Thymus (tissue), 14 donors: ENCODE results near the gene HNRNPC. TPM values are rescaled to one million over a fixed set of nuclear protein-coding genes. Genes with fewer than 3 reads are reported as not detected.

Source experiments
- DNase-seq, 9 donors: peaks; one replicate each; pipeline ENCODE4 v3.0.0-alpha.2; 2013; ENCODE audit warnings: low spot score in 9 of 9, low read depth in 6 of 9, missing footprints in 1 of 9
- H3K27ac ChIP-seq, 2 donors: one replicate each; pipeline ENCODE4 v1.5.1; 2013; ENCODE audit warnings: control low read depth in 1 of 2, low read depth in 1 of 2, low read length in 1 of 2, mild to moderate bottlenecking in 1 of 2, moderate library complexity in 1 of 2
- H3K27me3 ChIP-seq, 2 donors: one replicate each; pipeline ENCODE4 v1.5.1; 2013; ENCODE audit warnings: low read length in 1 of 2; ENCODE audit not compliant: control insufficient read depth in 2 of 2, insufficient read depth in 1 of 2
- H3K36me3 ChIP-seq, 2 donors: one replicate each; pipeline ENCODE4 v1.5.1; 2013; ENCODE audit warnings: low read length in 1 of 2, mild to moderate bottlenecking in 1 of 2, moderate library complexity in 1 of 2; ENCODE audit not compliant: control insufficient read depth in 2 of 2, insufficient read depth in 2 of 2
- H3K4me1 ChIP-seq, 2 donors: one replicate each; pipeline ENCODE4 v1.5.1; 2013; ENCODE audit warnings: low read length in 2 of 2; ENCODE audit not compliant: control insufficient read depth in 2 of 2, insufficient read depth in 2 of 2
- H3K4me3 ChIP-seq, 2 donors: one replicate each; pipeline ENCODE4 v1.5.1; 2013; ENCODE audit warnings: low read length in 2 of 2, control low read depth in 1 of 2, mild to moderate bottlenecking in 1 of 2
- H3K9me3 ChIP-seq, 2 donors: one replicate each; pipeline ENCODE4 v1.5.1; 2013; ENCODE audit warnings: low read length in 1 of 2, mild to moderate bottlenecking in 1 of 2; ENCODE audit not compliant: control insufficient read depth in 2 of 2, insufficient read depth in 1 of 2
- WGBS: extraction: QIAGEN DNeasy Blood & Tissue Kit; methylation state at CpG from one replicate; pipeline ENCODE4 v1.1.7; 2013; 5-methylcytosine and 5-hydroxymethylcytosine counted together
- long read RNA-seq, 10 donors: transcript quantifications; one replicate each; lab custom pipeline, GENCODE V29; 2026
- polyA plus RNA-seq: library from polyadenylated mRNA; stranded (reverse); fragments of 200-250 nt; gene quantifications from one replicate; pipeline ENCODE4 v1.2.3, GENCODE V29; 2013
- total RNA-seq: library from RNA; stranded (reverse); fragments of 120-200 nt; gene quantifications from one replicate; pipeline ENCODE4 v1.2.4, GENCODE V29; 2013
- donor health status: healthy.

HNRNPC gene
- total RNA-seq (968 TPM), polyA plus RNA-seq (909 TPM)
- long read RNA-seq, donor 1, transcript HNRNPC-205 (9 exons, 1,375 nt): major isoform, 6 of 52 reads
- long read RNA-seq, donor 1, partial matches to known transcripts: 35 of 52 reads
- long read RNA-seq, donor 1, other reads (novel, unspliced or antisense): 5 of 52 reads
- long read RNA-seq, donor 2: 0 reads
- long read RNA-seq, donor 3, full-length matches to known transcripts: 288 of 1,356 reads
- long read RNA-seq, donor 3, partial matches to known transcripts: 903 of 1,356 reads
- long read RNA-seq, donor 3, other reads (novel, unspliced or antisense): 165 of 1,356 reads
- long read RNA-seq, donor 4, full-length matches to known transcripts: 72 of 333 reads
- long read RNA-seq, donor 4, partial matches to known transcripts: 218 of 333 reads
- long read RNA-seq, donor 4, other reads (novel, unspliced or antisense): 43 of 333 reads
- long read RNA-seq, donor 5, full-length matches to known transcripts: 271 of 1,381 reads
- long read RNA-seq, donor 5, partial matches to known transcripts: 887 of 1,381 reads
- long read RNA-seq, donor 5, other reads (novel, unspliced or antisense): 223 of 1,381 reads
- long read RNA-seq, donor 6, full-length matches to known transcripts: 172 of 451 reads
- long read RNA-seq, donor 6, partial matches to known transcripts: 173 of 451 reads
- long read RNA-seq, donor 6, other reads (novel, unspliced or antisense): 106 of 451 reads
- long read RNA-seq, donor 7, full-length matches to known transcripts: 138 of 538 reads
- long read RNA-seq, donor 7, partial matches to known transcripts: 325 of 538 reads
- long read RNA-seq, donor 7, other reads (novel, unspliced or antisense): 75 of 538 reads
- long read RNA-seq, donor 8, transcript HNRNPC-205 (9 exons, 1,375 nt): major isoform, 14 of 114 reads
- long read RNA-seq, donor 8, partial matches to known transcripts: 72 of 114 reads
- long read RNA-seq, donor 8, other reads (novel, unspliced or antisense): 14 of 114 reads
- long read RNA-seq, donor 9, full-length matches to known transcripts: 111 of 335 reads
- long read RNA-seq, donor 9, partial matches to known transcripts: 167 of 335 reads
- long read RNA-seq, donor 9, other reads (novel, unspliced or antisense): 57 of 335 reads
- long read RNA-seq, donor 10, full-length matches to known transcripts: 81 of 404 reads
- long read RNA-seq, donor 10, partial matches to known transcripts: 269 of 404 reads
- long read RNA-seq, donor 10, other reads (novel, unspliced or antisense): 54 of 404 reads

- Histone ChIP-seq H3K27me3 (no peaks in the 10 kb centered on the region), H3K4me1 (peaks cover 16 to 32% of the 10 kb centered on the region in 2 donors), H3K9me3 (peaks cover 0 to 7% of the 10 kb centered on the region in 2 donors), H3K4me3 (peak within 1 kb of the TSS; percentile 83 to 97), H3K27ac (peak within 1 kb of the TSS; percentile 97 to 99), H3K36me3 (peaks cover 5 to 38% of the 10 kb centered on the region in 2 donors)
- DNase-seq: peak; percentile 100
- under 1% methylated on average over 49 of the region's 49 CpGs for WGBS
Observed at GRCh38 chr14:21269252-21270046, at the start of gene HNRNPC. Gene HNRNPC, minus strand, starts transcription at chr14:21269442. Its CDS starts 35,249 bp downstream, at chr14:21234193.

GRCh38 chr14:21317398-21317797, 48.2 kb upstream of the HNRNPC start:
- H3K4me1 ChIP-seq: peaks cover 0 to 2% of the 10 kb centered on the region in 2 donors
- no peak for DNase-seq
- WGBS: 67% methylated on average over 3 of the region's 3 CpGs
- no peak overlapping the region for H3K27ac ChIP-seq
- H3K36me3 ChIP-seq: no peaks in the 10 kb centered on the region
- no peak overlapping the region for H3K4me3 ChIP-seq
- no peaks in the 10 kb centered on the region for H3K9me3 ChIP-seq
- H3K27me3 ChIP-seq: no peaks in the 10 kb centered on the region

GRCh38 chr14:21313512-21313911, 44.3 kb upstream of the HNRNPC start:
- no peak overlapping the region for H3K27ac ChIP-seq
- no peaks in the 10 kb centered on the region for H3K36me3 ChIP-seq
- no peaks in the 10 kb centered on the region for H3K9me3 ChIP-seq
- no peak overlapping the region for H3K4me3 ChIP-seq
- DNase-seq: no peak
- 97% methylated on average over 12 of the region's 12 CpGs for WGBS
- H3K27me3 ChIP-seq: no peaks in the 10 kb centered on the region
- peaks cover 6 to 8% of the 10 kb centered on the region in 2 donors for H3K4me1 ChIP-seq

GRCh38 chr14:21311614-21312013, 42.4 kb upstream of the HNRNPC start:
- Histone ChIP-seq H3K4me3 (no peak overlapping the region), H3K36me3 (no peaks in the 10 kb centered on the region), H3K27ac (no peak overlapping the region), H3K27me3 (no peaks in the 10 kb centered on the region), H3K9me3 (no peaks in the 10 kb centered on the region), H3K4me1 (peaks cover 6 to 11% of the 10 kb centered on the region in 2 donors)
- 91% methylated on average over 2 of the region's 2 CpGs for WGBS
- DNase-seq: no peak

- no peaks in the 10 kb centered on the region for H3K36me3 ChIP-seq
- no peak for DNase-seq
- H3K27me3 ChIP-seq: no peaks in the 10 kb centered on the region
- no peaks in the 10 kb centered on the region for H3K9me3 ChIP-seq
- peaks cover 6 to 11% of the 10 kb centered on the region in 2 donors for H3K4me1 ChIP-seq
- no peak overlapping the region for H3K27ac ChIP-seq
- 95% methylated on average over 1 of the region's 3 CpGs for WGBS
- no peak overlapping the region for H3K4me3 ChIP-seq
Observed at GRCh38 chr14:21309956-21310355, 40.7 kb upstream of the HNRNPC start.

GRCh38 chr14:21309238-21309636, 40.0 kb upstream of the HNRNPC start:
- 94% methylated on average over 8 of the region's 8 CpGs for WGBS
- H3K36me3 ChIP-seq: no peaks in the 10 kb centered on the region

GRCh38 chr14:21308479-21309237, 39.4 kb upstream of the HNRNPC start:
- Histone ChIP-seq H3K27ac (peak overlapping the region; percentile 53 to 55), H3K4me1 (peaks cover 6 to 11% of the 10 kb centered on the region in 2 donors), H3K9me3 (no peaks in the 10 kb centered on the region), H3K27me3 (no peaks in the 10 kb centered on the region), H3K4me3 (peak overlapping the region; percentile 33 to 41), H3K36me3 (no peaks in the 10 kb centered on the region)
- peak; percentile 30 to 86 (median 69) for DNase-seq
- 10% methylated on average over 16 of the region's 16 CpGs for WGBS

More at GRCh38 chr14:21309238-21309636, 40.0 kb upstream of the HNRNPC start:
- Histone ChIP-seq H3K4me3 (peak overlapping the region; percentile 33 to 41), H3K27me3 (no peaks in the 10 kb centered on the region), H3K27ac (peak overlapping the region in 1 of 2 donors; percentile 33), H3K4me1 (peaks cover 6 to 11% of the 10 kb centered on the region in 2 donors), H3K9me3 (no peaks in the 10 kb centered on the region)
- DNase-seq: no peak
